NCI-H2227 treated with DMSO at 0.1 percent for 48 hours (cell line): ENCODE data around the gene UNC79.

Experiments used
- DNase-seq: peaks from one replicate; lab custom pipeline; 2025; lab: John Stamatoyannopoulos, UW

Gene UNC79

DNA sequence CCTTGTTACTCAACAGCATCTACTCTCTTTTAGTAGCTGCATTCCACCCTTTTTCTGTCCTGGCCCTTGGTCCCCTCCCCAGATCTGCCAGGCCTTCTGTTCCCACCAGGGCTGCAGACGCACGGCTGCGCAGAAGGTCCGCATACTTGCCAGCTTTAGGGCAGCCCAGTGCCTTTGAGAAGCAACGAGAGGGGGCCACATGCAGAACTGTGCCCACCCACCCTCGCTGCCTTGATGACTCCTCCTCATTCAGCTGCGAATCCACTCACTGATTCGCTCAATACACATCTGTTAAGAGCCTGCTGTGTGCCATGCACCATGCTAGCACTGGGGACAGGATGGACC is 318.3 kb downstream of the UNC79 start:
- no peak for DNase-seq

DNA sequence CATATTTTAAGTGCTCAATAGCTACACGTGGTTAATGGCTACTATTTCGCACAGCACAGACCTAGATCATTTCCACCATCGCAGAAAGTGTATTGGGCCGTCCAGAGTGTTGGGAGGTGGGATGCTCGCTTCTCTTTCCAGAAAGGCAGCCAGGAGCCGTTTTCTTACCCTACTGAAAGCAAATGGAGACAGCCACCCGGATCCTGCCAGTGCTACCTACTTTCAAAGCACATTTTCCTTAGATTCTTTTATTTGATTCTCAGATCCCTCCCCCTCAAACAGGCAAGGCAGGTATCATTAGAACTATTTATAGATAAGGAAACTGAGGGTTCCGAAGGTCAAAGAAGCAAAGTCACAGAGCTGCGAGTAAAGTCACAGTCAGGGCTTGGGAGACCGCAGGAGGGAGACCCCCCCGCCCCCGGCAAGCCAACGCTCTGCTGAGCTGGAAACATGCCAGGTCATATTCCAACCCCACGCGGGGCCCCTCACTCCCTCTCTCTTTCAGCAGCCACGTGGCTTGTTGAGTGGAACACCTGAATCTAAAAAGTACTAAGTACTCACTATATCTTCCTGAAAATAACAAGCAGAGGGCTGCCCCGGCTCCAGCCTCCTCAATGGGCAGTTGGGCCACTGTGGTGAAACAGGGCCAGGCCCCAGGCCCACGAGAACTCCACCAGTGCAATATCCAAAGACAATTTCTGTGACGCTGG is 321.4 kb downstream of the UNC79 start:
- DNase-seq, result no peak

DNA sequence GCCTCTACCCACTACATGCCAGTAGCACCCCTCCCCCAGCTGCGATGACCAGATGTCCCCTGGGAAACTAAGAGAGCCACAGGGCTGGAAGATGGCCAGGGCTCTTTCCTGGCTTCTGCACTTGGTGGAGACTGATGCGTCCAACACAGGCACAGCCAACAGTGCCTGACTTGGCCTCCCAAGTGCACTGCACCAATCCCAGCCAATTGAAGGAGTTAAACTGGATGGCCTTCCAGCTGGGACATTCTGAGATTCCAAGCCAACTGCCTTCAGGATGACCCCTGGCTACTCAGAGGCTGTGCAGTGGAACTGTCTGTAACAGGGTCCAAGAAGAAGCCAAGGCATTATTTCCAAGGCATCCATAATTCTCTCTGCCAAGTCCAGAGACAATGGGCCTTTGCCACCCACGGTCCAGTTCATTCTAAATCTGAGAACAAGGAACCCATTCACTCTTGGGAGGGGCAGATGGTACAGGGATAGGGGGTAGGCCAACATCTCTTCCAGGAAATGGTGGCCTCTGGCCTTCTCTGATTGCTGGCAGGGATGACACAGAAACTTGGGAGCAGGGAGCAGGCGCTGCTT is 322.3 kb downstream of the UNC79 start:
- no peak for DNase-seq

DNA sequence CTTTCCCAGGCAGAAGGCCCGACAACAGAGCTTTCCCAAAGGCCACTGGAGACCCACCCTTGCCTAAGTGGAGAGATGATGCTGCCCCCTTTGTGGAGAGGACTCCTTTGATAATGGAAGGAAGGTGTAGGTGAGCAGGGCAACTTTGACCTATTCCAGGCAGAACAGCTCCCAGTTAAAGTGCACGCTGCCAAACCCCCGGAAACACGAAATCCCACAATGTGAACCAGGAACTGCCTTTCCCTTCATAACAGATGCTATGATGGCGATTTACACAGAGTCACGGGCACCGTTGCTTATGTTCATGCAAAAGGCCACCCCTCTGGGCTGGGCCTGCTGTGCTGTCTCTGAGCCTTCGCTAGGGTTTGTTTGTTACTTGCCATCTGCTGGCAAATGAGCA is 322.9 kb downstream of the UNC79 start:
- no peak for DNase-seq

DNA sequence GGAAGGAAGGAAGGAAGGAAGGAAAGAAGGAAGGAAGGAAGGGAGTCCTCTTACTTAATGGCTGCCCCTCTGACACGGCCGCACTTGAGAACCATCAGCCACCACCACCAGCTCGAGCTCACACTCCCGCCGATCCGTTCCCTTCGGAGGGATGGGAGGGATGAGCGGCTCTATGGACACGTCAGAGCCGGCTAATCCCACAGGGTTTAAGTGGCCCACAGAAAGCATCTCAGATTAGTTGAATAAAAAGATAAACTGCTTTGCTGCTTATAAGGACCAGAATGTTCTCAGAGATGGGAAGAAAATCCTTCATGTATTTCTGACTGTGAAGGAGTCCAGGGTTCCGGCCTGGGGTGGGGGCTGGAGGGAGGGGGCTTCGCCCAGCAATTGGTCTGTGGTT is 326.5 kb downstream of the UNC79 start:
- DNase-seq, result no peak
